ENCODE results near the gene PDZD7. TPM values are rescaled to one million over a fixed set of nuclear protein-coding genes. Genes with fewer than 3 reads are reported as not detected.

PDZD7 gene

DNA sequence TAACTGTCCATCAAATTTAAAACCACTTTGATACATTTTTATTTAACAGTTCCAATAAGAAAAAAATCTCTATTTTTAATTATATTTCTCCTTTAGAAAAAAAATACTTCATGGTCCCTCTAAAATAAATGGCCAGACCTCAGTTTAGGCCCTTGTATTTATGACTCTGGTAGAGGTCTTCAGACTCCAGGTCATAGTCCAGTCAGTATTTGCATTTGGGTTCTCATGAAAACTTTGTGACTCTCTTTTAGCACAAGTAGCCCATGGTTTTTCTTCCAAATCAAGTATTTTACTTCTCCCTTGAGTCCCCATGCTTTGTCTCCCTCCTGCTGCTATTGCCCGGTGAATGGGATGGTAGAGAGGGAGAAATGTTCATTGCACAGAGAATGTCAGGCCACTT lies 67.1 kb downstream of the PDZD7 start:
- Histone ChIP-seq H3K4me1 (ENCODE audit: control insufficient read depth, insufficient read depth, low read length) (peaks cover 3% of the 10 kb centered on the region), H3K27me3 (ENCODE audit: control insufficient read depth, insufficient read depth, low read length) (no peaks in the 10 kb centered on the region), H3K9me3 (replicated peaks; ENCODE audit: low read length) (no peaks in the 10 kb centered on the region), H3K36me3 (ENCODE audit: insufficient read depth, low read length) (peaks cover 72% of the 10 kb centered on the region), H3K9ac (ENCODE audit: low read depth, low read length) (no peak overlapping the region), H3K4me2 (ENCODE audit: low read length) (no peak overlapping the region), H3K4me3 (ENCODE audit: low read length) (no peak overlapping the region)

DNA sequence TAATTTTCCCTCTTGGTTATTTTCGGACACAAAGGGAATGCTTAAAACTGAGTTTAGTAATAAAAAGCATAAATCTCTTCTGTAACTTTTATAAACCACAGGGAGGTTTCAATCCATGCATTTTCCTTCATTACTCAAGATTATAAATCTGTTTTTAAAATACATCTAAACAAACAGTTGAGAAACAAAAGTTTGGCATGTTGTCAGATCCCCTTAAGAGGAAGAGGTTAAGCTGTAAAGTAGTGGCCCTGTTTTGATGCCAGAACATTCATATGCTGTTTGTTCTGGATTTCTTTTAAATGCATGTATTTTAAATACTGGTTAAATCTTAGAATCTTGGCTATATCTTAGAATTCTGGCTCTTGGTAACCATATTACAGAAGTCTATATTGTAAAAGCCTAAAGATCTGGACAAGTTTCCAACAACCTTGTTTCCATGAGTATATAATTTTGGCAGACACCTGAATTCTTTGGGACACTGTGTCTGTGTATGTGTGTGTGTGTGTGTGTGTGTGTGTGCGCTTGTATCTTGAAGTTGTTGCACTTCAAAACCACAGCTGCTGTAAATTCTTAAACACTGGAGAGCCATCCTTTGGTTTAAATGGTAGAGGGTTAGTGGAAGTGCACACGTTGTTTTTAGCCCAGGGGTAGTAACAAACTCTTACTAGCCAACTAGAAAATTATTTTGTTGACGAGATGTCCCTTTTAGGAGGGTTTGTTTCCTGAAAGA lies 68.4 kb downstream of the PDZD7 start:
- H3K4me3 ChIP-seq (ENCODE audit: low read length), result no peak overlapping the region
- no peaks in the 10 kb centered on the region for H3K4me1 ChIP-seq (ENCODE audit: control insufficient read depth, insufficient read depth, low read length)
- no peaks in the 10 kb centered on the region for H3K9me3 ChIP-seq (replicated peaks; ENCODE audit: low read length)
- peaks cover 82% of the 10 kb centered on the region for H3K36me3 ChIP-seq (ENCODE audit: insufficient read depth, low read length)
- H3K9ac ChIP-seq (ENCODE audit: low read depth, low read length), result no peak overlapping the region
- no peaks in the 10 kb centered on the region for H3K27me3 ChIP-seq (ENCODE audit: control insufficient read depth, insufficient read depth, low read length)
- H3K4me2 ChIP-seq (ENCODE audit: low read length), result no peak overlapping the region

DNA sequence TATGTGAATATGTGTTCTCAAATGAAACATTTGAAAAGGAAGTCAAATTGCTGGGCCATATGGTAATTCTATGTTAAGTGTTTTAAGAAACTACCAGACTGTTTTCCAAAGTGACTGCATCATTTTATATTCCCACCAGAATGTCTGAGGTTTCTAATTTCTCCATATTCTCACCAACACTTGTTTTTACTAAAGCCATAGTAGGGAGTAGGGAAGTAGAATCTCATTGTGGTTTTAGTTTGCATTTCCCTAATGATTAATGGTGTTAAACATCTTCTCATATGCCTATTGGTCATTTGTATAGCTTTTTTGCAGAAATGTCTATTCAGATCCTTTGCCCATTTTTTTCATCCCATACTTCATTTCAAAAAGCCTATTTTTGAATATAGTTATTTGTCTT lies 70.7 kb downstream of the PDZD7 start:
- Histone ChIP-seq H3K27me3 (ENCODE audit: control insufficient read depth, insufficient read depth, low read length) (no peaks in the 10 kb centered on the region), H3K4me3 (ENCODE audit: low read length) (no peak overlapping the region), H3K4me1 (ENCODE audit: control insufficient read depth, insufficient read depth, low read length) (no peaks in the 10 kb centered on the region), H3K9ac (ENCODE audit: low read depth, low read length) (no peak overlapping the region), H3K9me3 (replicated peaks; ENCODE audit: low read length) (no peaks in the 10 kb centered on the region), H3K36me3 (ENCODE audit: insufficient read depth, low read length) (peaks cover 77% of the 10 kb centered on the region), H3K4me2 (ENCODE audit: low read length) (no peak overlapping the region)

Small RNA genes lying within 50 kb of the gene (small RNA-seq; reads per million reads assigned to genes)
- gene MIR608, result not detected
